HG02884 (cell line): ENCODE data around the gene SSU72.
"Not testable (repeated sequence)": the region's sequence is repeated elsewhere in the genome, so short reads cannot be mapped to it uniquely, and the experiment has no call there.

Source experiments
- ATAC-seq: cut with Tn5 transposase; IDR thresholded peaks from one replicate; pipeline ENCODE4 v1.9.1; 2021; ENCODE audit warnings: mild to moderate bottlenecking, moderate library complexity; ENCODE audit not compliant: unreplicated experiment

The SSU72 gene

GRCh38 chr1:1509465-1509850 is 65.2 kb downstream of the SSU72 start:
- ATAC-seq: not testable (repeated sequence)

GRCh38 chr1:1508775-1509464 is 65.7 kb downstream of the SSU72 start:
- ATAC-seq: not testable (repeated sequence)

GRCh38 chr1:1507305-1507704 is 67.4 kb downstream of the SSU72 start:
- ATAC-seq: no peak

- ATAC-seq: not testable (repeated sequence)
These were observed 68.9 kb downstream of the SSU72 start for GRCh38 chr1:1505801-1506200.

GRCh38 chr1:1505366-1505798 is 69.3 kb downstream of the SSU72 start:
- ATAC-seq: not testable (repeated sequence)

GRCh38 chr1:1504777-1505365 is 69.8 kb downstream of the SSU72 start:
- ATAC-seq: not testable (repeated sequence)

- ATAC-seq: not testable (repeated sequence)
These were observed 79.1 kb downstream of the SSU72 start for GRCh38 chr1:1495461-1495975.

GRCh38 chr1:1494311-1494710 is 80.4 kb downstream of the SSU72 start:
- ATAC-seq: not testable (repeated sequence)
